ENCODE results near the gene CCDC92B.

DNA sequence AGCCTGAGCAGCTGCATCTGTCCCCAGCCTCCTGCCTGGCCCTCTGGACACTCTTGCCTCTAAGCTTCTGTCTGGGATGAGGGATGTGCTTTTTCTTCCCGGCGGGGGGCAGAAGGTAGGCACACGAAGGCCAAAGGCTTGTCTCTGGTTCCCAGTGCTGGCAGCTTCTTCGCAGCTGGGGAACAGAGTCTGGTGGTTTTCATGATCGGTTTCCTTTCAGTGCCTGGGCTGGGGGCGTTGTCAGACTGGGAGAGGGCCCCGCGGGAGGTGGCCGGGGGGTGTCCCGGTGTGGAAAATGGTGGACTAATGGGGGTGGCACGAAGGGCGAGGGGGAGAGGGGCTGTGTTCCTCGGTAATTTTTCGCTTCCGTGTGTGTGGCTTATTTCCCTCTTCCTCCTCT is 47.8 kb upstream of the CCDC92B start:
- TF ChIP-seq, protein P1, sequence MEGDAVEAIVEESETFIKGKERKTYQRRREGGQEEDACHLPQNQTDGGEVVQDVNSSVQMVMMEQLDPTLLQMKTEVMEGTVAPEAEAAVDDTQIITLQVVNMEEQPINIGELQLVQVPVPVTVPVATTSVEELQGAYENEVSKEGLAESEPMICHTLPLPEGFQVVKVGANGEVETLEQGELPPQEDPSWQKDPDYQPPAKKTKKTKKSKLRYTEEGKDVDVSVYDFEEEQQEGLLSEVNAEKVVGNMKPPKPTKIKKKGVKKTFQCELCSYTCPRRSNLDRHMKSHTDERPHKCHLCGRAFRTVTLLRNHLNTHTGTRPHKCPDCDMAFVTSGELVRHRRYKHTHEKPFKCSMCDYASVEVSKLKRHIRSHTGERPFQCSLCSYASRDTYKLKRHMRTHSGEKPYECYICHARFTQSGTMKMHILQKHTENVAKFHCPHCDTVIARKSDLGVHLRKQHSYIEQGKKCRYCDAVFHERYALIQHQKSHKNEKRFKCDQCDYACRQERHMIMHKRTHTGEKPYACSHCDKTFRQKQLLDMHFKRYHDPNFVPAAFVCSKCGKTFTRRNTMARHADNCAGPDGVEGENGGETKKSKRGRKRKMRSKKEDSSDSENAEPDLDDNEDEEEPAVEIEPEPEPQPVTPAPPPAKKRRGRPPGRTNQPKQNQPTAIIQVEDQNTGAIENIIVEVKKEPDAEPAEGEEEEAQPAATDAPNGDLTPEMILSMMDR (IDR thresholded peaks at IDR 0.05) = no peak
- TF ChIP-seq POLR2A (IDR thresholded peaks at IDR 0.05) = no peak

Measured in uterus (tissue), 2 donors.